Pancreas (tissue), 10 donors: ENCODE measurements around the gene SERPINB10. TPM values are rescaled to one million over a fixed set of nuclear protein-coding genes. Genes with fewer than 3 reads are reported as not detected.
"Not testable (repeated sequence)": the region's sequence is repeated elsewhere in the genome, so short reads cannot be mapped to it uniquely, and the experiment has no call there.

ENCODE experiments used
- ATAC-seq, 4 donors: fragments of 200-7000 bp; cut with Tn5 transposase; one replicate each; pipeline versions ENCODE4 v1.8.0 to v1.9.1; 2020; ENCODE audit warnings: mild to moderate bottlenecking in 4 of 4, moderate library complexity in 4 of 4
- DNase-seq, 6 donors: peaks; one replicate each; pipeline ENCODE4 v3.0.0-alpha.2; 2020
- FAIRE-seq: peaks from 2 replicates; lab custom pipeline; 2012; peaks lifted over from hg19 to GRCh38; lab: Jason Lieb, UNC
- H3K27ac ChIP-seq, 4 donors: fragments of 200-600 bp; sonication (generic); 1 replicate in 3 of 4; 2 replicates in 1 of 4; pipeline versions ENCODE4 v1.5.0 to v1.8.0; 2020
- H3K27me3 ChIP-seq, 4 donors: fragments of 200-600 bp; one replicate each; pipeline ENCODE4 v1.8.0; 2021
- H3K36me3 ChIP-seq, 3 donors: fragments of 200-600 bp; sonication (generic) in 1 of 3; one replicate each; pipeline versions ENCODE4 v1.5.0 to v1.8.0; 2020 to 2021
- H3K4me1 ChIP-seq, 3 donors: fragments of 200-600 bp; one replicate each; pipeline ENCODE4 v1.8.0; 2021
- H3K4me3 ChIP-seq, 4 donors: fragments of 200-600 bp; sonication (generic) in 2 of 4; one replicate each; pipeline versions ENCODE4 v1.5.0 to v1.8.0; 2020 to 2021
- H3K9me3 ChIP-seq, 4 donors: fragments of 200-600 bp; one replicate each; pipeline ENCODE4 v1.8.0; 2021
- CTCF ChIP-seq, 4 donors: fragments of 200-600 bp; sonication (generic) in 3 of 4; IDR thresholded peaks; one replicate each; pipeline versions ENCODE4 v1.5.0 to v1.8.0; 2021; ENCODE audit warnings: antibody characterized with exemption in 4 of 4
- WGBS, 2 donors: extraction: QIAGEN DNeasy Blood & Tissue Kit; methylation state at CpG; one replicate each; pipeline ENCODE4 v1.1.7; 2013; 5-methylcytosine and 5-hydroxymethylcytosine counted together
- intact Hi-C, 3 donors: fragments of 100-400 bp; cut with DNase I; formaldehyde crosslinking; loops; one replicate each; pipeline versions ENCODE4 v1.11.1 to v1.14.2; 2022
- polyA plus RNA-seq, 2 donors: library from polyadenylated mRNA; stranded (reverse); fragments of 200-250 nt; gene quantifications; one replicate each; pipeline ENCODE4 v1.2.3, GENCODE V29; 2013
- total RNA-seq, 6 donors: library from RNA; stranded (reverse); fragmentation: NEBNext Ultra II Directional in 4 of 6; extraction: Animal tissue kit (Norgen Biotek cat#: 25700) in 4 of 6; gene quantifications; one replicate each; pipeline versions ENCODE4 v1.2.1 to v1.2.4, GENCODE V29; 2021 to 2023
- donor health status: healthy with polysubstance abuse.
- donor health status: DM: no; HTN: no; CAD: no; lungs with moderate emphysema.
- donor health status: DM: no; HTN: no; CAD: no.
- donor health status: control.
- donor health status: control.
- donor health status: Bipolar disorder and iron deficiency.
- donor health status: DM: yes; HTN: yes; CAD: no.
- donor health status: DM: no; HTN: no; CAD: no.
- donor health status: DM: no; HTN: no; CAD: no.
- donor health status: DM: yes; HTN: yes; CAD: no.

Gene SERPINB10
- total and polyA plus RNA-seq, 8 donors = not detected

- FAIRE-seq = no peak
- intact Hi-C loops = no loop called here
- no peaks in the 10 kb centered on the region for H3K27me3 ChIP-seq
- no peak overlapping the region for H3K27ac ChIP-seq
- no peak for DNase-seq
- no peak for TF ChIP-seq CTCF (IDR thresholded peaks at IDR 0.05)
- no peaks in the 10 kb centered on the region for H3K36me3 ChIP-seq
- no peak for ATAC-seq
- 88% methylated on average over 2 of the region's 2 CpGs for WGBS, 2 donors
- H3K4me3 ChIP-seq = no peak overlapping the region
- no peaks in the 10 kb centered on the region for H3K9me3 ChIP-seq
- H3K4me1 ChIP-seq = no peaks in the 10 kb centered on the region
Observed at GRCh38 chr18:63922049-63922448, 14.3 kb downstream of the SERPINB10 start.

- WGBS, 2 donors = 80% methylated on average over 1 of the region's 1 CpG
- Histone ChIP-seq H3K36me3 (no peaks in the 10 kb centered on the region), H3K4me1 (no peaks in the 10 kb centered on the region), H3K4me3 (no peak overlapping the region), H3K27ac (no peak overlapping the region), H3K27me3 (no peaks in the 10 kb centered on the region), H3K9me3 (no peaks in the 10 kb centered on the region)
- no peak for TF ChIP-seq CTCF (IDR thresholded peaks at IDR 0.05)
- ATAC-seq (no peak), FAIRE-seq (no peak), DNase-seq (no peak)
- intact Hi-C loops = no loop called here
Observed at GRCh38 chr18:63924551-63924950, 16.8 kb downstream of the SERPINB10 start.

GRCh38 chr18:63928331-63928730 is 20.6 kb downstream of the SERPINB10 start:
- intact Hi-C loops = no loop called here
- FAIRE-seq (no peak), DNase-seq (no peak), ATAC-seq (no peak)
- Histone ChIP-seq H3K4me1 (no peaks in the 10 kb centered on the region), H3K36me3 (no peaks in the 10 kb centered on the region), H3K27ac (no peak overlapping the region), H3K27me3 (no peaks in the 10 kb centered on the region), H3K4me3 (no peak overlapping the region), H3K9me3 (no peaks in the 10 kb centered on the region)
- no peak for TF ChIP-seq CTCF (IDR thresholded peaks at IDR 0.05)
- 60 to 69% methylated on average over 8 of the region's 8 CpGs for WGBS, 2 donors

GRCh38 chr18:63929369-63929768 is 21.6 kb downstream of the SERPINB10 start:
- DNase-seq, H3K9me3 ChIP-seq, H3K4me3 ChIP-seq, H3K4me1 ChIP-seq, intact Hi-C loops, H3K27ac ChIP-seq, ATAC-seq, H3K27me3 ChIP-seq, H3K36me3 ChIP-seq, FAIRE-seq: not testable (repeated sequence)

GRCh38 chr18:63930773-63931354 is 23.1 kb downstream of the SERPINB10 start:
- no peak for FAIRE-seq
- Histone ChIP-seq H3K9me3 (no peaks in the 10 kb centered on the region), H3K27ac (no peak overlapping the region), H3K4me1 (no peaks in the 10 kb centered on the region), H3K36me3 (no peaks in the 10 kb centered on the region), H3K27me3 (no peaks in the 10 kb centered on the region), H3K4me3 (no peak overlapping the region)
- ATAC-seq = no peak
- no peak for TF ChIP-seq CTCF (IDR thresholded peaks at IDR 0.05)
- WGBS, 2 donors = 82% methylated on average over 3 of the region's 3 CpGs
- intact Hi-C loops = loop anchor here in 1 of 3 donors (10.0 kb wide), 1 partner anchor 106 kb away; no protein-coding TSS in a partner anchor
- DNase-seq = no peak
